ENCODE data around the gene KLHDC7B.
A peak's percentile ranks its signal among the peaks of the same experiment; 100 is the strongest.
"Not testable (repeated sequence)": the region's sequence is repeated elsewhere in the genome, so short reads cannot be mapped to it uniquely, and the experiment has no call there.

The KLHDC7B gene

DNA sequence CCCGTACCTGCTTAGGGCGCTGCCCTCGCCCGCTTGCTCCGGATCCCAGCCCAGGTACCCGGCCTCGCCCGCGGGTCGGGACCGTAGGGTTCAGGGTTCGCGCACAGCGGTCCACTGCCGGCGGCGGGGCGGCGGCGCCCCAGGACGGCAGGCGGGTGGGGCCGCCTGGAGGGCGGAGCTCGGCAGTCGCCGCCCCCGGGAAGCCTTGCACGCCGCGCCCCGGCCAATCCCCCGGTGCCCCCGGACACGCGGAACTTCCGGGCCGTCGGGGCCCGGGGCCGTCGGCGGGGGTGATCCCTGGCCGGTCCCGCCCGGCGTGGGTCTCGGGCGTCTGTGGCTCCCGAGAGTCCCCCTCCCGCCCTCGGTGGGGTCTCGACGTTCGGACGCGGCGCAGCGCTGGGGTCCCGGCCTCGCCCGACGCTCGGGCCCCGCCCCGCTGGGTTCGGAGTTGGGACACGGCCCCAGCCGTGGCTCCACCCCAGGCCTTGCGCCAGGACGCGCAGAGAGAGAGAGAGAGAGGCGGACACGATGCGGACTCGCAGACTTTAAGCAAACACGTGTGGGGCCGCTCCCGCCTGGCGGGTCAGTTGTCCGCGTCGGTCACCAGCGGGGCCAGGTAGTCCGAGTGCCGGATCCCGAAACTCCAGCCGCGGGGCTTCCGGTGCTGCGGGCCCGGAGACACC, 15.7 kb upstream of the KLHDC7B start, which contains the start of gene TYMP:
TSS of gene TYMP (minus strand) at position 116 of the 683 bp plus-strand sequence. CDS start 303 bp downstream, outside the sequence.
- peak; percentile 51 for DNase-seq

DNA sequence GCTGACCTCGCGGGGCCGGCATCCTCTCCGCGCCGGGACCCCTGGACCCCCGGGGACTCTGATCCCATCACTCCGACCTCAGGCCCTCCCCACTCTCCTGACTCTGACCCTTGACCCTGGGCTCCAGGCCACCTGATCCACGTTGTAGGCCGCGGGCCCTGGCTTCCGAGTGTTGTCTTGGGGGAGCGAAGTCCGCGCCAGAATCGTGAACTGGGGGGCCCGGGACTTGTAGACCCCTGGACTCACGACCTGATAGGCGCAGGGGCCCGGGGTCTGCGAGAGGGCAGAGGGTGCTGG, 15.2 kb upstream of the KLHDC7B start:
- no peak for DNase-seq

DNA sequence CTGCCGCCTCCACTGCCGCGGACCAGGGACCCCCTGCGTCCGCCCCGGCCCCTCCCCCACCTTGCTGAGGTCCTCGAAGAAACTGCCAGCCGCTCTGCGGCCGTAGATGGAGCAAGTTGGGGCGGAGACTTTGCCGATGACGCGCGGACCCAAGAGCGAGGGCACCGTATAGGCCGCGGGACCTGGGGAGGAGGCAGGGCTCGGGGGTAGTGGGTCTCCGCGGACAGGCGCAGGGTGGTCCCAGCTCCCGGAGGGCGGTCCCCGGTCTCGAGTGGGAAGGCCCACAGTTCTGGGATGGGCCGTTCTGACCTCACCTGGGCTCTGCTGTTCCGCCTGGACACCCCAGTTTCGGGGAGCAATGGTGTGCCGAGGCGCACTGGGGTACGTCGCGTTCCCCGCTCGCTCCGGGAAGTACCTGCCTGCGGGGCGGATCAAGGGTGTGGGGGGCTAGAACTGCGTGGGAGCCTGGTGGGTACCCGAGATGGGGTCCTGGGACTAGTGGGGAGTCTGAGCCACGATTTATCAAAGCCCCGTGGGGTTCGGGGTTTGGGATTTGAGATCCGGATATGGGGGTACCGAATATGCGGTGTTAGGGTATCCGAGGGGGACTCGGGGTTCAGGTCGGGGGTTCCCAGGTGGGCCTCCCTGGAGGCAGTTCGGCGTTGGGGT, 14.7 kb upstream of the KLHDC7B start:
- peak; percentile 69 for DNase-seq

DNA sequence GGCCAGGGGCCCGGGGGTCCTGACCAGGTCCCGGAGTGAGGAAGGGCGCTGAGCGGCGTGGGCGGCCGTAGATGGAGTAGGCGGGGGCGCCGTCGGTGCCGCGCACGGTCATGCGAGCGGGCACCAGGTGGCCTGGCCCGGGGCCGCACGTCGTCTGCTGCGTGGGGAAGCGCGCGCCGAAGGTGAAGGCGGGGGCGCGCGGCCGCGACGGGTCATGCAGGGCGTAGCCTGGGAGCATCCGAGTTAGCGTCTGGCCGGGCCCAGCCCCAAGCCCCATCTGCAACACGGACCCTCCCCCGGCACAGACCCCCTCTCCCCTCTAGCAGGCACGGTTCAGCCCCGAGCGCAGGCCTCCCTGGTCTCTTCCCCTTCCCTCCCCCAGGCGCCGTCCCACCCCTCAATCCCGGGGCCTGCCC, 14.1 kb upstream of the KLHDC7B start:
- no peak for DNase-seq

DNA sequence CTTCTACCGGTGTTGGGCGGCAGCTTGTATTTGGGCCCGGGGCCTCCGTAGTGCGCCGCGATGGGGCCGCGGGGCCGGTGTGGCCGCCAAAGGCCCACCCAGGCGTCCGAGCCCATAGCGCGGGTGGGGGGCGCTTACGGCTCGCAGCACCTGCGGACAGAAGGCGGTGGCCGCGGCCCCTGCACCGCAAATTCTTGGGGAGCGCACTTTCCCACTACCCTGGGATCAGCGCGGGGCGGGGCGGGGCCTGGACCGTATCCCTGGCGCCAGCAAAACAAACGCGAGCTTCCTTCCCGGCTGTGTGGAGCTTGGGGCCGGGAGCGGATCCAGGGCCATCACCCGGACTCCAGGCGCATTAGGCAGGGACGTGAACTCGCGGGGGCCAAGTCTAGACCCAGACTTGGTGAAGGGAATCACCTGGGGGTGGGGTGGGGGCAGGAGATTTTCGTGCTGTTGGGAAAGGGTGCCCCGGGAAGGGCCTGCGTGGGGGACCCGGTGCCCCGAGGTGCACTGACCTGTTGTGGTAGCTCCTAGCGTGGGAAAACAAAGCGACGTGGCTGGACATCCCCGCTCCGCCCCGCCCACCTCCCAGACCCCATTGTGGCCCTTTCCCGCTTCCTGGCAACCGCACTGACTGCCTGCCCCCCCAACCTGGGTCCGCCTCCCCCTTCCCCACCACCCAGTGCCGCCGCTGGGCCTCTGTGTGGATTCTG, 13.6 kb upstream of the KLHDC7B start:
- DNase-seq: peak; percentile 45

DNA sequence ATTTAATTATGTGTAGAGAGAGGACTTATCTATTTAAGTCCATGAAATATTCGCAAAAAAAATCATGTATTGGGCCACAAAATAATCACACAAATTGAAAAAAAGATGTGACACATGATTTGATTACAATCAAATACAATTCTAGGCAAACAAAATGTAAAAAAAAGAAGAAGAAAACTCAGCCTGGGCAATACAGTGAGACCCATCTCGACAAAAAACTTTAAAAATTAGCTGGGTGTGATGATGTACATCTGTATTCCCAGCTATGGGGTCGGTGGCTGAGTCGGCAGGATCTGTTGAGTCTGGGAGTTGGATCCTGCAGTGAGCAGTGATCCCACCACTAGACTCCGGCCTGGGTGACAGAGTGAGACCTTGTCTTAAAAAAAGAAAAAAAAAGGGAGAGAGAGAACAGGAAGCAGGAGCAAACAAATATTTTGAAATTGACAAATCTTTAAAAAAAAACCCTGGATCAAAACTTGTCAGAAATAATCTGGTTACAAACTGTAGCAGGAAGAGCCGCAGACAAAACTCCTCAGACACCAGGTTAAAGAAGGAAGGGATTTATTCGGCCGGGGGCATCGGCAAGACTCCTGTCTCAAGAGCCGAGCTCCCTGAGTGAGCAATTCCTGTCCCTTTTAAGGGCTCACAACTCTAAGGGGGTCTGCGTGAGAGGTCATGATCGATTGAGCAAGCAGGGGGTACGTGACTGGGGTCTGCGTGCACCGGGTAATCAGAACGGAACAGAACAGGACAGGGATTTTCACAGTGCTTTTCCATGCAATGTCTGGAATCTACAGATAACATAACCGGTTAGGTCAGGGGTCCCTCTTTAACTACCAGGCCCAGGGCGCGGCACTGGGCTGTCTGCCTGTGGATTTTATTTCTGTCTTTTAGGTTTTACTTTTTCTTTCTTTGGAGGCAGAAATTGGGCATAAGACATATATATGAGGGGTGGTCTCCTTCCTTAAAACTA, 12.6 kb upstream of the KLHDC7B start:
- DNase-seq: no peak

DNA sequence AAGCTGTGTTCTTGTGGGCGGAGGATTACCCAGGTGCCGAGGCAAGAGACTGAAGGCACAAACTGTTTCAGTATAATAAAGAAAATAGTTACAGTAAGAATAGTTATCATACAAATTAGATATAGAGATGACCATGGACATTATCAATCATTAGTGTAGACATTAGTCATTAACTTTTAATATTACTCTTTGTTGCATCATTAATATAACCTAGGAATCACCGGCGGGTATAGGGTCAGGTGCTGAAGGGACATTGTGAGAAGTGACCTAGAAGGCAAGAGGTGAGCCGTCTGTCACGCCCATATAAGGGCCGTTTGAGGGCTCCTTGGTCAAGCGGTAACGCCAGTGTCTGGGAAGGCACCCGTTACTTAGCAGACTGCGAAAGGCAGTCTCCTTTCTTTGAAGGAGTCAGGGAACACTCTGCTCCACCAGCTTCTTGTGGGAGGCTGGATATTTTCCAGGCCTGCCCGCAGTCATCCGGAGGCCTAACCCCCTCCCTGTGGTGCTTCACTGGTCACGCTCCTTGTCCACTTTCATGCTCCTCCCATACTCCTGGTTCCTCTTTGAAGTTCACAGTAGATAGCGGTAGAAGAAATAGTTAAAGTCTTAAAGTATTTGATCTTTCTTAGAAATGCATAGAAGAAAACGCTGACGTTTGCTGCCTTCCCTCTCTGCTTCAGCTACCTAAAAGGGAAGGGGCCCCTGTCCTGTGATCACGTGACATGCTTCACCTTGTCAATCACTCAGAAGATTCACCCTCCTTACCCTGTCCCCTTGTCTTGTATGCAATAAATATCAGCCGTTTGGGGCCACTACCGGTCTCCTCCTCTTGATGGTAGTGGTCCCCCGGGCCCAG, 11.6 kb upstream of the KLHDC7B start:
- not testable (repeated sequence) for DNase-seq

DNA sequence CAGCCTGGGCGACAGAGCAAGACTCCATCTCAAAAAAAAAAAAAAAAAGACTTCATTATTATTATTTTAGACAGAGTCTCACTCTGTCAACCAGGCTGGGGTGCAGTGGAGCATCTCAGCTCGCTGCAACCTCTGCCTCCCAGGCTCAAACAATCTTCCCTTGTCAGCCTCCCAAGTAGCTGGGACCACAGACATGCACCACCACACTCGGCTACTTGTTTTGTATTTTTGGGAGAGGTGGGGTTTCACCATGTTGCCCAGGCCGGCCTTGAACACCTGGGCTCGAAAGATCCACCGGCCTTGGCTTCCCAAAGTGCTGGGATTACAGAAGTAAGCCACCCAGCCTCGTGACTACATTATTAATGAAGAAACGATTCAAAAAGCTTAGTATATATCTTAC, 10.6 kb upstream of the KLHDC7B start:
- DNase-seq: no peak

DNA sequence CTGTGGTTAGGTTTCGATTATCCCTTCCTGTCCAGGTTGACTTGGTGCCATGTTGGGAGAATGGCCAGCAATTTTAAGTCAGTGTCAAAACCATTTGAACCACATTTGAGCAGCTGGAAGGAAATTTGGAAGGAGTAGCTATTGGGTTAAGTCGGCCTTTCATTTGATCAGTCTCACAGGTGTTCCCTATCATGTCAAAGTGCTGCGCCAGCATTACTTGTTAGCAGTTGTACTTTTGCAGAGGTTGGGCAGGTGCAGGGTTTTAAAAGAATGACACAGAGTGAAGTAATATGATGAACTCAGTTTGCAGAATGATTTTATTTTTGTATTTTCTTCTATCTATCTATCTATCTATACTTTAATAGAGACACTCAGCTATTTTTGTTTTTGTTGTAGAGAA, 9.5 kb upstream of the KLHDC7B start:
- no peak for DNase-seq

DNA sequence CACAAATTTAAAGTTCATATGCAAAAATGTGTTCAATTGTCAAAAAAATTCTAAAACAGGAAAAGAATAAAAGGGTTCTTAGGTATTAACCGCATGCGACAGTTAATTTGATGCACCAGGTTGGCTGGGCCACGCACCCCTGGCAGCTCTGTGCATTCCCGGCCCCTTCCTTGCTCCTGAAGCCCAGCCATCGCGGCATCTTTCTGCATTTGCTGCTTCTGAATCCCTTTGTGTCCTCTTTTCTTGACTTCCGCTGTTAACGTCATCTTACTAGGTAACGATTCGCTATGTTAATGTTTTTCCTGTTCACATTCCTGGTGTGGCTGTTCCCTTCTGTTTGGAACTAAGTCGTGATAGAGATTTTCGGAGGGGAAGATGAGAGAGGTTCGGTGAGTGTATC, 7.9 kb upstream of the KLHDC7B start:
- DNase-seq: no peak

DNA sequence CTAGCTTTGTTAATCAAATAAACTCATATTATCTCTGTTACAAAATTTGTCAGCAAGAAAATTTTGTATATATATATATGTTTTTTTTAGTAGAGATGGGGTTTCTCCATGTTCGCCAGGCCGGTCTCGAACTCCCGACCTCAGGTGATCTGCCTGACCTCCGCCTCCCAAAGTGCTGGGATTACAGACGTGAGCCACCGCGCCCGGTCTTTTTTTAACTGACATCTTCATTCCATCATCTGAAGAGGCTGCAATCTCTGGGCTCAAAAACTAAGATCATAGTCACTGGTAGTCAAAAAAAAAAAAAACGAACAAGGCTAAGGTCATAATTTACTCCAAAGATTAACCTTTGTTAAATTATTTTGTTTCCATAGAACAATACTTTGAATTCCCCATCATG, 5.3 kb upstream of the KLHDC7B start:
- DNase-seq: no peak

DNA sequence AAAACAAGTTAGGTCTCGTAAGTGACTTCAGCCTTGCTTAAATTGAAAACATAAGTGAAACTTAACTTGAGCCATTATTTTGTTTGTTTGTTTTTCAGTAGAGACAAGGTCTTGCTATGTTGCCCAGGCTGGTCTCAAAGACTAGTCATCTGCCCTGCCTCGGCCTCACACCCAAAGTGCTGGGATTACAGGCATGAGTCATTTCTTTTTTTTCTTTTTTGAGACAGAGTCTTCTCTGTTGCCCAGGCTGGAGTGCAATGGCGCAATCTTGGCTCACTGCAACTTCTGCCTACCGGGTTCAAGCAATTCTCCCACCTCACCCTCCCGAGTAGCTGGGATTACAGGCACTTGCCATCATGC, 4.1 kb upstream of the KLHDC7B start:
- peak; percentile 82 for DNase-seq

DNA sequence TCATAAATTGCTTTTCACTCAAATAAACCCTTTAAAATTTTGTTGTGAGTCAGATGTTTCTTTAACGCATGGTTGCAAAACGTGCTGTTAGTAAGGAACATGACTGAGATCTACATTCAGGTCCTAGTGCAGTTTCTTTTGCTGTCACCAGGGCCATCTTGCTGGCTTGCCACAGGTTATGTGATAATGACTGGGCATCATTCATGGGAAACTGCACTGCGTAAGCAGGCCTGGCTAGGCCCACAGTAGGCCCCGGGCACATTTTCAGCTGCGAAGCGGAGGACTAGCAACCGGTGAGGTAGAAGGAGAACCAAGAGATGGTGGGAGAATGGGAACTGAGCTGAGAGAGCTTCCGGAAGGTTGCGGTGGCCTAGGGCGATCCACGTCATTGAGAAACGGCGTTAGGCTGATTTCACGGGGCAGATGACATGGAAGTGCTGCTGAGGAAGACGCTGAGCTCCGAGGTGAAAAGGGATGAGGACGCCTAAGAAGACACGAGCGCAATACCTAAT, 3.2 kb upstream of the KLHDC7B start:
- no peak for DNase-seq

DNA sequence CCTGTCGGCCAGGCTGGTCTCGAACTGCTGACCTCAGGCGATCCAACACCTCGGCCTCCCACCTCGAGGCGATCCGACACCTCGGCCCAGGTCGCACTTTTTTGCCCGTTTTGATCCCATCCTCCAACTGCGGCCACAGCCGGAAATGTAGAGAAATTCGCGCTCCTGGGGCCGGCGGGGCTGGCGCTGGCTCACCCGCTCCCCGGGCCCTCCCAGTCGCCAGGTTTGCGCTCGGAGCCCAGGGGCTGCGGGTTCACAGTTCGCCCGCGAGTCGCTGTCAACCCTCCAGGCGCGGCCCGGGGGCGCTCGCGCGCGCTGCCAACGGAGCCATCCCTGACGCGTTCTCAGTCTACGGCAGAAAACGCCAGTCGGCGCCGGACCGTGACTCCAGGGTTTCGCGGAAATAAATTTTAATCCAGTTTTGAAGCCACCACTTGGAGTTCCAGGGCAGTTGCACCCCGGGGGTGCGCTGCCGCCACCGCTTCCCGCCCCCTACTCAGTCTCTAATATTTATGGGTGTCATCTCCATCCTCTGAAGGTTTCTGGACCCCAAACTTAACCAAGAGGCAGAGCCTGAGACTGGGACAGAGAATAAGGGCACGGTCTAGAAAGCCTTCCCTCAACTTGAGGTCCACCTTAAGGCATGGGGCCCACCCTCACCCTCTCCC, 1.5 kb upstream of the KLHDC7B start:
- peak; percentile 59 for DNase-seq

DNA sequence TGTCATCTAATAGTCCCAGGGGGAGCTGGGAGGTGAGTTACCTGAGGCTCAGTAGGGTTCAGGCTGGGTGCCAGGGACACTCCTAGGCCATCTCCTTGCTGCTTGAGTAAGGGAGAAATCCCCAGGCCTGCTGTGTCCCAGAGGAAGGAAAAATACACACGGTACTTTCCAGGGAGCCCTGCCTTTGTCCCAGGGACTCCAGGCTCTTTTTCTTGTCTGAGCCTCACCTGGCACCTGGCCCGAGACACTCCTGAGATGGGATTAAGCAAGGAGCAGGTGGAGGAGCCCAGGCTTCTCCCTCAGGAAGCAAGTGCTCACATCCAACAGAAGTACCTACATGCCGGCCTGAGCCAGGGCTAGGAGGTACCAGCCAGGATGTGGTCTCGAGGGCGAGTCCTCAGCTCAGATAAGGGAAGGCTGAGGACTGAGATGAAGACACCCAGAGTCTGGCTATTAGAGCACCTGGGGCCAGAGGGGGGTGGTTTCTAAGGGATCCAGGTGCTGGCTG, 899 bp upstream of the KLHDC7B start:
- no peak for DNase-seq

DNA sequence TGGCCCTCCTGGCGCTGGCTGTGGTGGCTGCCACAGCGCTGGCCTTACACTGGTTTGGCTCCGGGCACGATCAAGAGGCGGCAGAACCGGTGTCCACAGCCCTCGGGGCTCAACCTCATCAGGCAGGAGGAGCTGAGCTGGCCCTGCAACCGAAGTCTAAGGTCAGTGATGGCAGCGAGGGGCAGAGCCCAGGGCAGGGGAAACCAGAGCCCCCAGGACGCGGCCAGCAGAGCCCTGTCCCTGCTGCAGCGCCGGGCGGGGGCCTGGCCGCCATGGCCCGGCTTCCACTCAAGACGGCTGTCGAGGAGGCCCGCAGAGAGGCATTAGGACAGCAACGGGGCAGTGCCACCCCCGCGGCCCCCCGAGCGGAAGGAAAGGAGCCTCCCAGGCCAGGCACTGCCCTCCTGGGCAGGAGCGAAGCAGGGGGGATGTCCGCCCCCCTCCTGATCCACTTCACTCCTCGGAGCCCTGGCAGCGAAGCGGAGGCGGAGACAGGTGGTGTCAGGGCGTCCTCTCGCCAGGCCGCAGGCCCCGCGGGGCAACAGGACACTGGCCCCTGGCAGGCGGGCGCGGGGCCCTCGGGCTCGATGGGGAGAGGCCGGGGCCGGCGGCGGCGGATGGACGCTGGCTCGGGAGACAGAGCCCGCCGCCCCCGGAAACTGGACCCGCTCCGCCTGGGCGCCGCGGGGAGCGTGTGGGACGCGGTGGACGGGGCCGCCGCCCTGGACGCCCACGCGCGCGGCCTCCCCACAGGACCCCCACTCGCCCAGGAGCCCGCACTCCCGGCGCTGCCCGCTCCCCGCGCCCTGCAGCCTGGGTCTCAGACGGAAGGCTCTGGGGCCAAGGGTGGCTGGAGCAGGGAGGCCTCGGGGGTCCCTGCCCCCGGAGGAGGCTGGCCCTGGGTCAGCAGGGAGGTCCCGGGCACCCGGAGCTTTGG, 895 bp downstream of the KLHDC7B start:
- no peak for DNase-seq

DNA sequence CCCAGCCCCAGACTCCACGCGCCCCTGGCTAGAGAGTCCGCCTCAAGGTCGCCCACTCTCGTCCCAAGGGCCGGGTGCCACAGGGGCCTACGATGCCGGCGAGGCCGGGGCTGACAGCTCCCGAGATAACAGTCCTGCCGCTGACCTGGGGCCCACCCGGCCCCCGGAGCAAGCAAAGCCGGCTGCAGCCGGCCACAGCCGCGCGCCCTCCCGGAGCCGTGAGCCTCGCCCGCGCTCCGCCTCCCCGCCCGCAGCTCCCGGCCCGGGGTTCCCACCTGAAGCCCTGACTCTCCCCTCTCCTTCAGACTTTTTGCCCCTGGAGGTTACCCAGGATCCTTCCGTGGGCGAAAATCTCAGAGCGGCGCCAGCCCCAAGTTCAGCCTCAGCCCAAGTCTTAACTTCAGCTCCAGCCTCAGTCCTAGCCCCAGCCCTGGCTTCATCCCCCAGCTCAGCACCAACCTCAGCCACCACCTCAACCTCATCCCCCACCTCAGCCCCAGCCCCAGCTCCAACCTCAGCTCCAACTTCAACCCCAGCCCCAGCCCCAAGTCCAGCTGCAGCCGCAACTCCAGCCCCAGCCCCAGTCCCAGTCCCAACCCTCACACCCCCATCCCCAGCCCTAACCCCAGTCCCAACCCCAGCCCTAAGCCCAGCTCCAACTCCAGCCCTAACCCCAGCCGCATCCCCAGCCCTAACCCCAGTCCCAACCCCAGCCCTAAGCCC, 1.7 kb downstream of the KLHDC7B start:
- DNase-seq: no peak

DNA sequence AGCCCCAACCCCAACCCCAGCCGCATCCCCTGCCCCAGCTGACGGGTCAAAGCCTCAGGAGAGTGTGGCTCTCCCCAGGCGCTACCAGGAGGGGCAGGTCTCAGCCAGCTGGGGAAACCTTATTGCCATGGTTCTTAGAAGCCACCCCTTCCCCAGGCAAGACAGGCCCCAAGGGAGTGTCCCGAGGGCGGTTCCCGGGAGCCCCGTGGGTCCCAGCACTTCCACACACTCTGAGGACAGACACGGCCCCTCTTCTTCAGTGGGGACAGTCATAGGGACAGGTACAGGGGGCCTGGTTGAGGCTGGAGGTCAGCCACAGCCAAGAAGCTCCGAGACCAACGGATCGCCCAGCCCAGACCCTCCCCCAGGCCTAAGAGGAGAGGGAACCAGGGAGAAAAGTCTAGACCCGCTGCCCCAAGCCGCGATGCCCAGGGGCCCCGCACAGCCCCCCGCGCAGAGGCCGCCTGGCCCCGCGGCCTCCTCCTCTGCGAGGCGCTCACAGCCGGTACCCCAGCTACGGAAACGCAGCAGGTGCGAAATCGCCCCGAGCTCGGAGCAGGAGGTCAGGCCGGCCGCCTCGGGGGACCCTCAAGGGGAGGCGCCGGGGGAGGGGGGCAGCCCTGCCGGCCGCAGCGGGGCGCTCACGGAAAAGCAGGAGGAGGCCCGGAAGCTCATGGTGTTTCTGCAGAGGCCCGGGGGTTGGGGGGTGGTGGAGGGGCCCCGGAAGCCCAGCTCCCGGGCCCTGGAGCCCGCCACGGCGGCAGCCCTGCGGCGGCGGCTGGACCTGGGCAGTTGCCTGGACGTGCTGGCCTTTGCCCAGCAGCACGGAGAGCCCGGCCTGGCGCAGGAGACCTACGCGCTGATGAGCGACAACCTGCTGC, 2.6 kb downstream of the KLHDC7B start:
- DNase-seq: no peak

All from fibroblast of skin of right quadriceps (primary cell).